Measurements from ENCODE around the gene DBNL.

DNA sequence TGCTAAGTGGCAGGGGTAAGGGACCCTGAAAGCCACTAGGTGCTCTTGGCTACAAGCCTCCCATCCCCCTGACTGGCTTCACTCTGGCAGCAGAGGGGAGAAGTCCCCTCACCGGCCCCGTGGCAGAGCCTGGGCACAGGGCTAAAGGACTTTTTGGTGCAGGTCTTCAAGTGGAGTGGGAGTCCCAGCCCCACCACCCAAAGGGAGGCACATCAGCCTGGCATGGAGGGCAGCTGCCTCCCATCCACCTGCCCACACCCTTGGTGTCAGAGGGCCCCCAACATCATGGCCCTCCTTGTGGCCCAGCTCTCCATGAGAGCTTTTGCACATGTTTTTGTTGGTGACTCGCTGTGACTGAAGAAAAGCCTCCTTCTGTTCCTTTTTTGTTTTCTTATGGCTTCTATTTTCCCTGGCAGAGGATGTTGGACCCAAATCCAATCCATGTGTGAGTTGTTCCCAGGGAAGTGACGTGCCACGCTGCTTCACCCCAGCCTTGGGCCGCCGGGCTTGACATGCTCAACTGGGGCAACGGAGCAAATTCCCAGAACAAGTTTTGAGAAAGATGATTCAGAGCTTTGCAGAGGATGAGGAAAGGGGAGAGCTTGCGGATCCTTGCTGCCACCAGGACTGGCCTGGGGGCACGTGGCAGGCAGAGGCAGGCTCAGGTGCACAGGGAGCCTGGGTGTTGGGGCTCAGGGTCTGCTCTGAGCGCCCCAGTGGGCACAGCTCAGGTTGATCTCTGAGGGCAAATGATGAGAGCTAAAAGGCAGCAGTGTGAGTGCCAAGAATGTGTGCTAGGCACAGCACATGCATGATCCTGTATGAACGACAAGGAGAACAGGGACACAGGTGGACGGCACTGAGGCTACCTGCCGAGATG lies 57.7 kb downstream of the DBNL start:
- TF ChIP-seq, protein P1, sequence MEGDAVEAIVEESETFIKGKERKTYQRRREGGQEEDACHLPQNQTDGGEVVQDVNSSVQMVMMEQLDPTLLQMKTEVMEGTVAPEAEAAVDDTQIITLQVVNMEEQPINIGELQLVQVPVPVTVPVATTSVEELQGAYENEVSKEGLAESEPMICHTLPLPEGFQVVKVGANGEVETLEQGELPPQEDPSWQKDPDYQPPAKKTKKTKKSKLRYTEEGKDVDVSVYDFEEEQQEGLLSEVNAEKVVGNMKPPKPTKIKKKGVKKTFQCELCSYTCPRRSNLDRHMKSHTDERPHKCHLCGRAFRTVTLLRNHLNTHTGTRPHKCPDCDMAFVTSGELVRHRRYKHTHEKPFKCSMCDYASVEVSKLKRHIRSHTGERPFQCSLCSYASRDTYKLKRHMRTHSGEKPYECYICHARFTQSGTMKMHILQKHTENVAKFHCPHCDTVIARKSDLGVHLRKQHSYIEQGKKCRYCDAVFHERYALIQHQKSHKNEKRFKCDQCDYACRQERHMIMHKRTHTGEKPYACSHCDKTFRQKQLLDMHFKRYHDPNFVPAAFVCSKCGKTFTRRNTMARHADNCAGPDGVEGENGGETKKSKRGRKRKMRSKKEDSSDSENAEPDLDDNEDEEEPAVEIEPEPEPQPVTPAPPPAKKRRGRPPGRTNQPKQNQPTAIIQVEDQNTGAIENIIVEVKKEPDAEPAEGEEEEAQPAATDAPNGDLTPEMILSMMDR (IDR thresholded peaks at IDR 0.05): no peak
- no peak for TF ChIP-seq POLR2A (IDR thresholded peaks at IDR 0.05)

Measured in right lobe of liver (tissue), 4 donors.